Stimulated activated CD4-positive, alpha-beta T cell treated with anti-CD3 and anti-CD28 coated beads, Interleukin-1b, Interleukin-23, amount 100 ng/mL, for 4 hours (primary cell): ENCODE data around the gene COQ8B.
"Not testable (repeated sequence)": the region's sequence is repeated elsewhere in the genome, so short reads cannot be mapped to it uniquely, and the experiment has no call there.

Source experiments
- DNase-seq, 2 donors: peaks; one replicate each; pipeline ENCODE4 v3.0.0-alpha.2; 2020; ENCODE audit warnings: low read depth in 2 of 2

COQ8B gene

DNA sequence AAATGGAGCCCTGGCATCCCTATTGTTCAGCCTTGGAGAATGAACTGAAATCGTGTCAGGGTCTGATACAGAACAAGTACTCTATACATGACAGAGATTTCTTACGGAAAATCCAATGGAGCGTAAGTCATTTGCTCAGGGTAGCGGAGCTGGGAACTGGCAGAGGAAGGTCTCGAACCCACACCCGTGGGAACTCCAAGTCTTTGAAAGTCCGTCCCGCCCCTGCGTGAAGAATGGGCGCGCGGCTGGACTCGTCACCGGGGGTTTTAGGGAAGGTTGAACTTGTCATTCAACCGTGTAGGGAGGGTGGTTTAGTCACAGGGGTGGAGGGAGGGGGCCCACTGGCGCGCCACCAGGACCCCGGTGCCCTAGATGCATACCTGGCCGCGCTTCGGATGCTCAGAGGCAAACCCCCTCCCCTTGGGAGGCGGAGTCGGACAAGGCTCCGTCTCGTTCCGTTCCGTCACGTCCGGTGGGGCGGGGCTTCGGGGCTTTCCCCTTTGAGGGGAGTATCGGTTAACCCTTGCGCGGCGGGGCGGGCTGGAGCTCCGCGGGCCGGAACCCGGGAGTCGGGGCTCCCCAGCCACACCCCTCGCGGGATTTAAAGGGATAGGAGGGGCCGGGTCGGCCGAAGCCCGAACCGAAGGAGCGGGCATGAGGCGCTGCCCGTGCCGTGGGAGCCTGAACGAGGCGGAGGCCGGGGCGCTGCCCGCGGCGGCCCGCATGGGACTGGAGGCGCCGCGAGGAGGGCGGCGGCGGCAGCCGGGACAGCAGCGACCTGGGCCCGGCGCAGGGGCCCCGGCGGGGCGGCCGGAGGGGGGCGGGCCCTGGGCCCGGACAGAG, at the start of gene COQ8B, which contains the start of gene ITPKC:
Gene COQ8B, minus strand, starts transcription at position 405 of the 843 bp plus-strand sequence. CDS start 2,254 bp downstream, outside the sequence.
Gene ITPKC, plus strand, starts transcription at position 631 of the 843 bp plus-strand sequence. Its CDS starts 24 bp downstream, at position 655.
- peak; percentile 100 for DNase-seq

DNA sequence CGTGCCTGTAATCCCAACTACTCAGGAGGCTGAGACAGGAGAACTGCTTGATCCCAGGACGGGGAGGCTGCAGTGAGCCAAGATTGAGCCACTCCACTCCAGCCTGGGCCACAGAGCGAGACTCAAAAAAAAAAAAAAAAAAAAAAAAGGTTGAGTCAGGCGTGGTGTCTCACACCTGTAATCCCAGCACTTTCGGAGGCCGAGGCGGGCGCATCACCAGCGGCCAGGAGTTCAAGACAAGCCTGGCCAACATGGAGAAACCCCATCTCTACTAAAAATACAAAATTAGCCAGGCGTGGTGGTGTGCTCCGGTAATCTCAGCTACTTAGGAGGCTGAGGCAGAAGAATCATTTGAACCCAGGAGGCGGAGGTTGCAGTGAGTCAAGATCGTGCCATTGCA, 49.7 kb upstream of the COQ8B start:
- not testable (repeated sequence) for DNase-seq

GRCh38 chr19:40763963-40764362, 47.3 kb upstream of the COQ8B start:
- DNase-seq = no peak

GRCh38 chr19:40763526-40763925, 46.8 kb upstream of the COQ8B start:
- DNase-seq = no peak

- no peak for DNase-seq
Measured at GRCh38 chr19:40762754-40763470, 46.2 kb upstream of the COQ8B start.

GRCh38 chr19:40759352-40759751, 42.7 kb upstream of the COQ8B start:
- no peak for DNase-seq

DNA sequence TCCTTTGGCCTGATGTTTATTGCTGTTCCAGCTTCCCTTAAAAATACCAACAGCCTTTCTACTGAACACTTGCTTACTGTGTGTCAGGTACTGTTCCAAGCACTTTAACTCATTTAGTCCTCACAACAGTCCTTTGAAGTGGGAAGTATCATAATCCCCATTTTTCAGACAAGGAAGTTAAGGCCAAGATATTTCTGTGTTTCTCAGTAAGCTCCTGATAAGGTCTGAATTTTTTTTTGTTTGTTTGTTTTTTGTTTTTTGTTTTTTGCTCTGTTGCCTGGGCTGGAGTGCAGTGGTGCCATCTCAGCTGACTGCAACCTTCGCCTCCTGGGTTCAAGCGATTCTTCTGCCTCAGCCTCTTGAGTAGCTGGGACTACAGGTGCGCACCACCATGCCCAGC, 41.8 kb upstream of the COQ8B start:
- DNase-seq = no peak

DNA sequence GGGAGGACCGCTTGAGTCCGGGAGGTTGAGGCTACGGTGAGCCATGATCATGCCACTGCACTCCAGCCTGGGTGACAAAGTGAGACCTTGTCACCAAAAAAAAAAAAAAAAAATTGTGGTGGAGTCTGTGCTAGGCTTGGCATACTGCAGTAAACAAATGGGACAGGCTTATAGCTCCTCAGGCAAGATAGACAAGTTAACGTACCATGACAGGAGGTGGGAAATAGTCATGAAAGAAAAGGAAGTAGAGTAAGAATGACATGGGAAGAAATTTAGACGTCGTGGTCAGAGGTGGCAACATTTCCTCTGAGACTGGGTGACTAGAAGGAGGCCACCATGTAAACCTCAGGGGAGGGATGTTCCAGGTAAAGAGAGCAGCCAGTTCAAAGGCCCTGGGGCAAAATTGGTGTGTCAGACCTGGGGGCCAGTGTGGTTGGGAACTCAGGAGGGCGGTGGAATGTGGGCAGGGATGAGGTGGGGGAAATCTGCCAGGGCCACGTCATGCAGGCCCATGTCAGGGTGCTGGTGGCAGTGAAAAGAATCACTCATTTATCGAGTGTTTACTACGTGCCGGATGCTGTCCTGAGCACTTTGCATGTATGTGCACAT, 39.9 kb upstream of the COQ8B start:
- no peak for DNase-seq

- no peak for DNase-seq
Measured at GRCh38 chr19:40755791-40756190, 39.1 kb upstream of the COQ8B start.

GRCh38 chr19:40755248-40755624, 38.5 kb upstream of the COQ8B start:
- DNase-seq = no peak

DNA sequence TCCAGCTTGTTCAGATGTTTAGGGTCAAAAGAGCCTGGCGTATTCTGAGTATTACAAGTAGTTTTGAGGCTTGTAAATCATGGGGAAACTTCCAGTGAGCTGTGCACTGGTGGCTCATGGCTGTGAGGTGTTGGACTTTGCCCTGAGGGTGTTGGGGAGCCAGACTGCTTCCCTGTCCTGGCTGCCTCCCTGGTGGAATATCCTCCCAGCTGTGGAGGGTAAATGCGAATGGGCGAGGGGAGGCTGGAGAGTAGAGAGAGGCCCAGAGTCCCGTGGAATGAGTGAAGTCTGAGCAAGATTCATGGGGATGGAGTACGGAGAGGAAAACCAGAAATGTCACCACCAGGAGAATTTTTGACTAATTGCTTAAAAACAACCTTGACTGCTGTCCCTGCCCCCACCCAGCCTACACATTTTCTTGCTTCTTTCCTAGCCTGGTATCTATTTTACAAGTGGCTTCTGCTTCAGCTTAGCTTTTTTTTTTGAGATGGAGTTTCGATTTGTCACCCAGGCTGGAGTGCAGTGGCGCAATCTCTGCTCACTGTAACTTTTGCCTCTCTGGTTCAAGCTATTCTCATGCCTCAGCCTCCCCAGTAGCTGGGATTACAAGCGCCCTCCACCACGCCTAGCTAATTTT, 38.0 kb upstream of the COQ8B start:
- DNase-seq = peak in 1 of 2 donors; percentile 57

GRCh38 chr19:40752257-40752781, 35.6 kb upstream of the COQ8B start:
- DNase-seq = no peak

GRCh38 chr19:40750874-40751537, 34.3 kb upstream of the COQ8B start, which contains the start of gene SNRPA:
SNRPA (plus strand) TSS chr19:40751203; CDS start chr19:40751409, 206 bp downstream.
- DNase-seq = peak; percentile 88 to 90

DNA sequence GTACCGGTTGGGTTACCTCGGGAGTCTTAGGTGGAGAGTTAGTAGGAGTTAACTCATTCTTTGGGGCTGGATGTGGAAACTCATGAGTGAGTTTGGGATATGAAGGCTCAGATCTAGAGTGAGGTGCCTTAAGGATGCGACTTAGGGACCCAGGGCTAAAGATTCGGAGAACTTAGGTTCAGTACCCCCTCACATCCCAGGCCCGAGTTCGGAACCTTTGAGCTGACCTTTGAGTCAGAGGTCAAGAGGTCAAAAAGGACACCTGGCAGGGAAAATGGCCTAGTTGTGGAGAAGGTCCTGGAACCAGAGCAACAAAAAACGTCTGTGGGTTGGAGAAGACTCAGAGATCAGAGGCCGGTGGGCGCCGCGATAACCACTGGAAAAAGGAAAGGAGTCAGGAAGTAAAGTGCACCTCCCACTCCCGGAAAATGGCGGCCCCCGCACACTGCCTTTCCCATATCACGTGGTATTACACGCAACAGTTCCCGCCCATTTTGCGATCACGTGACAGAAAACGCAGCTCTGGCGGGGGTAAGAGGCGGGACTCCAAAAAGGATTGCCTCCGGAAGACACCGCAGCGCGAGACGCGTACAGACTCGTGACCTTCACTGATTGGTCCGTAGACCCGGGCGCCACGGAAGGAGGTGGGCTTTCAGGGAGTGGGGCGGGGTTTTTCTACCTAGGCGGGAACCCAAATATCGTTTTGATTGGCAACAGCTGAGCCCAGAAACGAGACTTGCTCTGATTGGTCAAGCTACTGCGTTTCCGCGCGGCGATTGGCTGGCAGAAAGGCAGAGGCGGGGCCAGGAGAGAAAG, 33.6 kb upstream of the COQ8B start, which contains the start of gene ACTMAP:
Gene ACTMAP, minus strand, starts transcription at position 420 of the 816 bp plus-strand sequence. CDS start 674 bp downstream, outside the sequence.
- DNase-seq = peak; percentile 95 to 99

DNA sequence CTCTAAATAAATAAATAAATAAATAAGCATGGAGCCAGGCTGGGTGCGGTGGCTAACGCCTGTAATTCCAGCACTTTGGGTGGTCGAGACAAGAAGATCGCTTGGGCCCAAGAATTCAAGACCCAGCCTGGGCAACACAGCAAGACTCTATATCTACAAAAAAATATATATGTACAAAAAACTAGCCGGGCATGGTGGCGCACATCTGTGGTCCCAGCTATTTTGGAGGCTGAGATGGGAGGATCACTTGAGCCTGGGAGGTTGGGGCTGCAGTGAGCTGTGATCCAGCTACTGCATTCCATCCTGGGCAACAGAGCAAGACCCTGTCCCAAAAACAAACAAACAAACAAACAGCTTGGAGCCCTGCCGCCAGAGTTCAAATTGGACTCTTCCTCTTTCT, 30.9 kb upstream of the COQ8B start:
- DNase-seq = no peak

GRCh38 chr19:40745402-40745780, 28.7 kb upstream of the COQ8B start:
- DNase-seq = no peak

- no peak for DNase-seq
Measured at GRCh38 chr19:40744554-40745401, 28.1 kb upstream of the COQ8B start.

- no peak for DNase-seq
Measured at GRCh38 chr19:40743926-40744325, 27.2 kb upstream of the COQ8B start.

DNA sequence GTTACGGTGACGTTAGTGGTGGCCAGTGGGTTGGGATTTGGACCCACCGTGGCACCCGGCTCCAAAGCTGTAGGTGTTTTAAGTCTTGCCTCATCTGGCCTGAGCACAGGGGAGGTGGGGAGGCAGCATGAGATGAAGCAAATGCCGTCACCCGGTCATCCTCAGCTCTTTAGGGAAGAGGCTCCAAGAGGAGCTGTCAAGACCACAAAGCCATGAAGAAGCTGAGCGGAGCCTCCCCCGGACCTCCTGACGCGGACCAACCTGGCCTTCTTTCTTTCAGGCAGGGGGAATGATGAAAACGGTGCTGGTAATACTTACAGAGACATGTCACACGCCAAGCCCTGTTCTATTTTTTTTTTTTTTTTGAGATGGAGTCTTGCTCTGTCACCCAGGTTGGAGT, 26.2 kb upstream of the COQ8B start:
- DNase-seq = no peak
